Thyroid gland (tissue), 4 donors: ENCODE measurements around the gene ARHGAP45. TPM values are rescaled to one million over a fixed set of nuclear protein-coding genes. Genes with fewer than 3 reads are reported as not detected.

Experiments
- DNase-seq, 2 donors: peaks; one replicate each; pipeline ENCODE4 v3.0.0-alpha.2; 2019
- H3K27ac ChIP-seq, 3 donors: fragments of 200-600 bp; sonication (generic); 1 replicate in 2 of 3; 2 replicates in 1 of 3; pipeline ENCODE4 v1.5.1; 2016 to 2019; ENCODE audit warnings: mild to moderate bottlenecking in 1 of 3, moderate library complexity in 1 of 3
- H3K27me3 ChIP-seq: fragments of 200-600 bp; sonication (generic); one replicate; pipeline ENCODE4 v1.5.1; 2019
- H3K36me3 ChIP-seq, 2 donors: fragments of 200-600 bp; sonication (generic); one replicate each; pipeline ENCODE4 v1.5.1; 2016 to 2019
- H3K4me1 ChIP-seq, 2 donors: fragments of 200-600 bp; sonication (generic); one replicate each; pipeline ENCODE4 v1.5.1; 2017 to 2019
- H3K4me3 ChIP-seq, 3 donors: fragments of 200-600 bp; sonication (generic); replicated peaks in 1 of 3; 1 replicate in 2 of 3; 2 replicates in 1 of 3; pipeline ENCODE4 v1.5.1; 2016; ENCODE audit warnings: mild to moderate bottlenecking in 1 of 3
- H3K9me3 ChIP-seq: fragments of 200-600 bp; sonication (generic); one replicate; pipeline ENCODE4 v1.5.1; 2017
- POLR2A ChIP-seq, 2 donors: fragments of 450-650 bp; IDR thresholded peaks; one replicate each; pipeline ENCODE4 v1.6.1; 2017; ENCODE audit warnings: antibody characterized with exemption in 2 of 2, mild to moderate bottlenecking in 2 of 2, moderate library complexity in 1 of 2
- WGBS, 2 donors: methylation state at CpG; one replicate each; pipeline ENCODE4 v1.1.5; 2017; 5-methylcytosine and 5-hydroxymethylcytosine counted together
- intact Hi-C: fragments of 100-400 bp; cut with DNase I; formaldehyde crosslinking; loops from one replicate; pipeline ENCODE4 v1.15.1; 2023
- total RNA-seq, 4 donors: library from RNA; depleted of rRNA; stranded (reverse); fragments of >200 nt; gene quantifications; one replicate each; pipeline ENCODE4 v1.2.3, GENCODE V29; 2016
- TF ChIP-seq, protein P1 (sequence below), 6 experiments: fragments of 200-600 bp in 3 of 6; fragments of 450-650 bp in 3 of 6; sonication (generic) in 3 of 6; IDR thresholded peaks; one replicate each; pipeline ENCODE4 v1.5.1; 2016 to 2019; ENCODE audit warnings: antibody characterized with exemption in 6 of 6, mild to moderate bottlenecking in 2 of 6, inconsistent platforms in 1 of 6, moderate library complexity in 1 of 6

The ARHGAP45 gene
- total RNA-seq, 4 donors from 2014 or later: 11.5 to 19.8 (median 14.4) TPM

DNA sequence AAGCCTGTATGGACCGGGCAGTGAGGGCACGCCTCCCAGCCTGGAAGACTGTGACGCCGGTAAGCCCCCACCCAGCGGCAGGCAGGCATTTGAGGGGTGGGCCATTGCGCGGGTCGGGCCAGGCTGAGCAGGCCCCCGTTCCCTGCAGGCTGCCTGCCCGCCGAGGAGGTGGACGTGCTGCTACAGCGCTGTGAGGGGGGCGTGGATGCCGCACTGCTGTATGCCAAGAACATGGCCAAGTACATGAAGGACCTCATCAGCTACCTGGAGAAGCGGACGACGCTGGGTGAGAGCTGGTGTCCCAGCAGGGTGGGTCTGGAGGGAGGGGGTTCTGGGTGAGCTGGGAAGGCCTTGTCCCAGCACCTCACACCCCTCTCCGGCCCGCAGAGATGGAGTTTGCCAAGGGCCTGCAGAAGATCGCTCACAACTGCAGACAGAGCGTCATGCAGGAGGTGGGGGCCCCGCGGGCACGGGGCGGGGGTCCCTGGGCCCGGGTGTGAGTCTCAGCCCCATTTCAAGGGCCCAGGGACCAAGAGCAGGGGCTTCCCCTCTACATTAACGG, 7.1 kb downstream of the ARHGAP45 start:
- TF ChIP-seq, protein P1, sequence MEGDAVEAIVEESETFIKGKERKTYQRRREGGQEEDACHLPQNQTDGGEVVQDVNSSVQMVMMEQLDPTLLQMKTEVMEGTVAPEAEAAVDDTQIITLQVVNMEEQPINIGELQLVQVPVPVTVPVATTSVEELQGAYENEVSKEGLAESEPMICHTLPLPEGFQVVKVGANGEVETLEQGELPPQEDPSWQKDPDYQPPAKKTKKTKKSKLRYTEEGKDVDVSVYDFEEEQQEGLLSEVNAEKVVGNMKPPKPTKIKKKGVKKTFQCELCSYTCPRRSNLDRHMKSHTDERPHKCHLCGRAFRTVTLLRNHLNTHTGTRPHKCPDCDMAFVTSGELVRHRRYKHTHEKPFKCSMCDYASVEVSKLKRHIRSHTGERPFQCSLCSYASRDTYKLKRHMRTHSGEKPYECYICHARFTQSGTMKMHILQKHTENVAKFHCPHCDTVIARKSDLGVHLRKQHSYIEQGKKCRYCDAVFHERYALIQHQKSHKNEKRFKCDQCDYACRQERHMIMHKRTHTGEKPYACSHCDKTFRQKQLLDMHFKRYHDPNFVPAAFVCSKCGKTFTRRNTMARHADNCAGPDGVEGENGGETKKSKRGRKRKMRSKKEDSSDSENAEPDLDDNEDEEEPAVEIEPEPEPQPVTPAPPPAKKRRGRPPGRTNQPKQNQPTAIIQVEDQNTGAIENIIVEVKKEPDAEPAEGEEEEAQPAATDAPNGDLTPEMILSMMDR (IDR thresholded peaks at IDR 0.05): no peak
- no peak for TF ChIP-seq POLR2A (IDR thresholded peaks at IDR 0.05)
- no peak for DNase-seq
- intact Hi-C loops: no loop called here
- WGBS, 2 donors: 82 to 87% methylated on average over 21 of the region's 28 CpGs
- peaks cover 0 to 32% of the 10 kb centered on the region in 2 donors for H3K4me1 ChIP-seq
- peaks cover 15% of the 10 kb centered on the region for H3K27me3 ChIP-seq
- H3K36me3 ChIP-seq: no peaks in the 10 kb centered on the region
- H3K4me3 ChIP-seq: no peak overlapping the region
- no peak overlapping the region for H3K27ac ChIP-seq
- H3K9me3 ChIP-seq: no peaks in the 10 kb centered on the region

DNA sequence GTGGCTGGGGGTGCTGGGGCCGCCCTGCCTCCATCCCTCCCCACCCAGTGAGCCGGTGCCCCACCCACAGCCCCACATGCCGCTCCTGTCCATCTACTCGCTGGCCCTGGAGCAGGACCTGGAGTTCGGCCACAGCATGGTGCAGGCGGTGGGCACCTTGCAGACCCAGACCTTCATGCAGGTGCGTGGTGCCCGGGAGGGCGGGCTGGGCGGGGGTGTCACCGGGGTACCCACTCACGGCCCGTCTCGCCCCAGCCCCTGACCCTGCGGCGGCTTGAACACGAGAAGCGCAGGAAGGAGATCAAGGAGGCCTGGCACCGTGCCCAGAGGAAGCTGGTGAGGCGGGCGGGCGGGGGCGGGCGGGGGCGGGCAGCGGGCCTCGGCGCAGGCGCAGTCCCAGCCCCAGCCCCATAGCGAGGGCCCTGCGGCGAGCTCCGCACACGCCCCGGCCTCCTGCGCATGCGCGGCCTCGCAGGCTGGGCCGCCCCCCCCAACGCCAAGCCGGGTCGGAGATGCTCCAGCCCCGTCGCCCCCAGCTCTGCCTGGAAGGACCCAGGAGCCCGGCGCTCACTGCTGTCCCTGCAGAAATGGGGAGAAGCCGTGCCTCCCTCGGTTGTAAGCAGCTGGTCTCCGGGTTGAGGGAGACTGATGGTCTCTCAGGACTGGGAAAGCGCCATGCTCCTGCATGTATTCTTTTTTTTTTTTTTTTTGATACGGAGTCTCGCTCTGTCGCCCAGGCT, 7.7 kb downstream of the ARHGAP45 start:
- 59 to 66% methylated on average over 17 to 28 of the region's 54 CpGs for WGBS, 2 donors
- DNase-seq: peak; percentile 80
- intact Hi-C loops: no loop called here
- TF ChIP-seq POLR2A (IDR thresholded peaks at IDR 0.05): no peak
- TF ChIP-seq, protein P1 (IDR thresholded peaks at IDR 0.05): no peak
- Histone ChIP-seq H3K9me3 (no peaks in the 10 kb centered on the region), H3K4me3 (no peak overlapping the region), H3K36me3 (no peaks in the 10 kb centered on the region), H3K4me1 (peaks cover 0 to 30% of the 10 kb centered on the region in 2 donors), H3K27ac (no peak overlapping the region), H3K27me3 (peaks cover 11% of the 10 kb centered on the region)

- 92 to 96% methylated on average over 4 of the region's 4 CpGs for WGBS, 2 donors
Observed at GRCh38 chr19:1076046-1076386, 9.0 kb downstream of the ARHGAP45 start.

GRCh38 chr19:1076951-1077350, 10.0 kb downstream of the ARHGAP45 start:
- TF ChIP-seq, protein P1 (IDR thresholded peaks at IDR 0.05): no peak
- TF ChIP-seq POLR2A (IDR thresholded peaks at IDR 0.05): no peak
- WGBS, 2 donors: 15 to 29% methylated on average over 15 to 16 of the region's 16 CpGs
- Histone ChIP-seq H3K9me3 (no peaks in the 10 kb centered on the region), H3K27ac (no peak overlapping the region), H3K4me1 (peaks cover 0 to 20% of the 10 kb centered on the region in 2 donors), H3K4me3 (no peak overlapping the region), H3K27me3 (no peaks in the 10 kb centered on the region), H3K36me3 (no peaks in the 10 kb centered on the region)
- peak; percentile 72 to 81 for DNase-seq
- intact Hi-C loops: no loop called here

More at GRCh38 chr19:1076046-1076386, 9.0 kb downstream of the ARHGAP45 start:
- H3K27ac ChIP-seq: no peak overlapping the region
- no peaks in the 10 kb centered on the region for H3K36me3 ChIP-seq
- H3K4me3 ChIP-seq: no peak overlapping the region
- H3K27me3 ChIP-seq: peaks cover 1% of the 10 kb centered on the region
- H3K4me1 ChIP-seq: peaks cover 0 to 27% of the 10 kb centered on the region in 2 donors
- TF ChIP-seq, protein P1 (IDR thresholded peaks at IDR 0.05): no peak
- TF ChIP-seq POLR2A (IDR thresholded peaks at IDR 0.05): no peak
- intact Hi-C loops: no loop called here
- DNase-seq: no peak
- no peaks in the 10 kb centered on the region for H3K9me3 ChIP-seq

- intact Hi-C loops: no loop called here
- no peak for DNase-seq
Observed at GRCh38 chr19:1079566-1080111, 12.7 kb downstream of the ARHGAP45 start.

More at GRCh38 chr19:1079566-1080111, 12.7 kb downstream of the ARHGAP45 start:
- Histone ChIP-seq H3K4me3 (no peak overlapping the region), H3K27me3 (no peaks in the 10 kb centered on the region), H3K4me1 (peaks cover 0 to 18% of the 10 kb centered on the region in 2 donors), H3K27ac (no peak overlapping the region), H3K36me3 (no peaks in the 10 kb centered on the region), H3K9me3 (no peaks in the 10 kb centered on the region)
- TF ChIP-seq, protein P1 (IDR thresholded peaks at IDR 0.05): no peak
- no peak for TF ChIP-seq POLR2A (IDR thresholded peaks at IDR 0.05)
- 95 to 96% methylated on average over 26 to 38 of the region's 45 CpGs for WGBS, 2 donors
